OCI-LY3 (cell line): ENCODE measurements around the gene IP6K1.

Experiments used
- CTCF ChIP-seq: fragments of 200-600, 300-600 bp; sonication (generic); IDR thresholded peaks from 2 replicates; pipeline ENCODE4 v1.5.1; 2014; ENCODE audit warnings: antibody characterized with exemption, low read length, low read depth
- EZH2phosphoT487 ChIP-seq: fragments of 200-600 bp; shearing (Covaris generic); IDR thresholded peaks from 2 replicates; pipeline ENCODE4 v1.6.1; 2018; ENCODE audit warnings: antibody characterized with exemption, mixed run types, low read depth

- no peak for TF ChIP-seq CTCF
- TF ChIP-seq EZH2phosphoT487: no peak
Measured at GRCh38 chr3:49699281-49699979, 86.9 kb downstream of the IP6K1 start.
